ENCODE measurements around the gene VASN. TPM values are rescaled to one million over a fixed set of nuclear protein-coding genes. Genes with fewer than 3 reads are reported as not detected.

Gene VASN
- total and polyA plus RNA-seq, 10 of the 15 experiments (the other 5 are each of a cell fraction or from before 2014, with no cell fraction given): 0.02 to 0.19 (median 0.14) TPM; not detected in 6

DNA sequence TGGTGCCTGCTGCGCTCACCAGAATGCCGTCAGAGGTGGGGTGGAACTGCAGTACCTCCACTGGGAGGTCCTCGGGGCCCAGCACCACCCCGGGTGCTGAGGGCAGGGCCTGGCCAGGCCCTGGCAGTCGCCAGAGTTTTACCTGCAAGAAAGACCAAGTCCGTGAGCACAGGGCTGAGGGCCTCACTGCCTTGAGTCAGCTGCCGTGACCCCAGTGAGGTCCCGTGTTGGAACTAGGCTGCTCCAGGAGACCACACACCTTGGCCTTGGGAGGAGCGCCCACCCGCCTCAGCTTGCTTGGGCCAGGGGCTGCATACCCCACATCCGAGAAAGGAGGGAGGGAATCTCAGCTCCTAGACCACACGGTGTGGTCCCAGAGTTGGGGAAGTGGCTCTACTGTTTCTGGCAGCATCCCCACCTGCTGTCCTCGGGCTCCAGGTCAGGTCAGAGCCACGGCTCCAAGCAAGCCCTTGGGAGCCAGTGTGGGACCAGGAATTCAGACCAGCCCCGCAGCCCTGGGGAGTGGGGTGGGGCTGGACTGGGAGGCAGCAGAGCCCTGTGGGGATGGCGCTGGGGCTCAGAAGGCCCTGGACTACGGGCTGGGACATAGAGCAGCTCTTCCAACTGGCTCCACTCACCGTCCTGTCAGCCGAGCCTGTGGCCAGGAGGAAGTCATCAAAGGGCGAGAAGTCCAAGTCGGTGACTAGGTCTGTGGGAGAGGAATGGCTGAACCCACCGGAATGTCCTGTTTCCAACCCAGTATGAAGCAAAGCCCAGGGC is 36.1 kb downstream of the VASN start:
- H3K36me3 ChIP-seq (ENCODE audit: control insufficient read depth in 2 of 2, insufficient read depth in 2 of 2, low read length in 1 of 2): peaks cover 22 to 41% of the 10 kb centered on the region in 2 experiments; a peak in 3 of 4 replicates
- no peak overlapping the region for H3K4me3 ChIP-seq
- DNase-seq (ENCODE audit: low read depth, low spot score): no peak
- intact Hi-C loops (cut with micrococcal nuclease; ENCODE audit: unreplicated experiment) (no loop called here), in situ Hi-C loops (cut with MboI) (no loop called here)
- no TSS peak for BruUV-seq (replicated peaks)
- no peak overlapping the region for H3K4me2 ChIP-seq (ENCODE audit: control insufficient read depth, insufficient read depth)
- POLR2A ChIA-PET: no interaction called here
- H3K79me2 ChIP-seq (ENCODE audit: control insufficient read depth, insufficient read depth, low read length): peaks cover 7% of the 10 kb centered on the region
- TF ChIP-seq RAD51 (IDR thresholded peaks at IDR 0.05): no peak
- no peak for TF ChIP-seq JUNB (IDR thresholded peaks at IDR 0.05)
- no peak for TF ChIP-seq CBFB (IDR thresholded peaks at IDR 0.05; ENCODE audit: low read depth)
- TF ChIP-seq HDAC6 (IDR thresholded peaks at IDR 0.05; ENCODE audit: unreplicated experiment): no peak
- no peak for TF ChIP-seq ZNF24 (IDR thresholded peaks at IDR 0.05)
- TF ChIP-seq POLR2A (IDR thresholded peaks at IDR 0.05; ENCODE audit: low read depth, low read length): peak; percentile 49; the same call in 1 of the 2 replicates
- no peak for TF ChIP-seq ZNF622 (IDR thresholded peaks at IDR 0.05)
- ATAC-seq: no peak
- CTCF ChIA-PET: no interaction called here
- H3K9ac ChIP-seq (ENCODE audit: control insufficient read depth, insufficient read depth, low read length): no peak overlapping the region
- no peaks in the 10 kb centered on the region for H3K9me3 ChIP-seq (replicated peaks; ENCODE audit: control insufficient read depth, insufficient read depth, low read length)
- no peak for FAIRE-seq
- no peaks in the 10 kb centered on the region for H3K27me3 ChIP-seq (replicated peaks in 1 of 2; ENCODE audit: control insufficient read depth in 2 of 2, insufficient read depth in 2 of 2, low read length in 1 of 2)
- no peaks in the 10 kb centered on the region for H3K4me1 ChIP-seq (ENCODE audit: control insufficient read depth, insufficient read depth, low read length)
- H4K20me1 ChIP-seq (ENCODE audit: control insufficient read depth, insufficient read depth): peaks cover under 1% of the 10 kb centered on the region
- RAD21 ChIA-PET (ENCODE audit: unreplicated experiment): no interaction called here
- SMC1A ChIA-PET (ENCODE audit: uncharacterized antibody, unreplicated experiment): no interaction called here
- H3K27ac ChIP-seq (ENCODE audit: control insufficient read depth, insufficient read depth): no peak overlapping the region
- 93% methylated on average over 22 of the region's 22 CpGs for WGBS (ENCODE audit: insufficient coverage, insufficient replicate concordance, low lambda C conversion rate, missing lambda C conversion rate)
- H2AFZ ChIP-seq (ENCODE audit: control insufficient read depth, low read depth, low read length): no peak overlapping the region

GRCh38 chr16:4408323-4408690 is 36.7 kb downstream of the VASN start:
- no peak overlapping the region for H2AFZ ChIP-seq (ENCODE audit: control insufficient read depth, low read depth, low read length)
- peaks cover 13% of the 10 kb centered on the region for H3K79me2 ChIP-seq (ENCODE audit: control insufficient read depth, insufficient read depth, low read length)
- no peaks in the 10 kb centered on the region for H3K27me3 ChIP-seq (replicated peaks in 1 of 2; ENCODE audit: control insufficient read depth in 2 of 2, insufficient read depth in 2 of 2, low read length in 1 of 2)
- H3K4me2 ChIP-seq (ENCODE audit: control insufficient read depth, insufficient read depth): no peak overlapping the region
- ChIA-PET POLR2A (interaction anchor here (1.4 kb wide), 1 partner anchor 82 kb away, joined by 3 read pairs; no protein-coding TSS in a partner anchor), SMC1A (ENCODE audit: uncharacterized antibody, unreplicated experiment) (no interaction called here), RAD21 (ENCODE audit: unreplicated experiment) (no interaction called here), CTCF (no interaction called here)
- no peak for DNase-seq (ENCODE audit: low read depth, low spot score)
- no peak for FAIRE-seq
- intact Hi-C loops (cut with micrococcal nuclease; ENCODE audit: unreplicated experiment): no loop called here
- BruUV-seq (replicated peaks): no TSS peak
- peaks cover 26 to 39% of the 10 kb centered on the region in 2 experiments for H3K36me3 ChIP-seq (ENCODE audit: control insufficient read depth in 2 of 2, insufficient read depth in 2 of 2, low read length in 1 of 2)
- H3K4me3 ChIP-seq: no peak overlapping the region
- no peaks in the 10 kb centered on the region for H3K9me3 ChIP-seq (replicated peaks; ENCODE audit: control insufficient read depth, insufficient read depth, low read length)
- H3K9ac ChIP-seq (ENCODE audit: control insufficient read depth, insufficient read depth, low read length): no peak overlapping the region
- H3K27ac ChIP-seq (ENCODE audit: control insufficient read depth, insufficient read depth): no peak overlapping the region
- ATAC-seq: no peak
- TF ChIP-seq MEF2B (IDR thresholded peaks at IDR 0.05; ENCODE audit: partially characterized antibody, poor library complexity, severe bottlenecking) (no peak), PAX8 (IDR thresholded peaks at IDR 0.05) (no peak)
- in situ Hi-C loops (cut with MboI): no loop called here
- peaks cover 5% of the 10 kb centered on the region for H4K20me1 ChIP-seq (ENCODE audit: control insufficient read depth, insufficient read depth)
- H3K4me1 ChIP-seq (ENCODE audit: control insufficient read depth, insufficient read depth, low read length): peaks cover 6% of the 10 kb centered on the region; the same call in 1 of the 2 replicates
- 90% methylated on average over 10 of the region's 10 CpGs for WGBS (ENCODE audit: insufficient coverage, insufficient replicate concordance, low lambda C conversion rate, missing lambda C conversion rate)

Data from GM12878 (cell line).